Skeletal muscle satellite cell (primary cell): ENCODE measurements around the gene WWOX.

Source experiments
- H3K27me3 ChIP-seq: 2 replicates; pipeline ENCODE4 v1.7.0; 2013; ENCODE audit warnings: low read length; ENCODE audit not compliant: control insufficient read depth, insufficient read depth
- H3K36me3 ChIP-seq: 2 replicates; pipeline ENCODE4 v1.7.0; 2013; ENCODE audit warnings: mild to moderate bottlenecking, control low read depth, low read length; ENCODE audit not compliant: insufficient read depth
- H3K4me1 ChIP-seq: 2 replicates; pipeline ENCODE4 v1.7.0; 2013; ENCODE audit warnings: low read length; ENCODE audit not compliant: control insufficient read depth, insufficient read depth
- H3K4me2 ChIP-seq: 2 replicates; pipeline ENCODE4 v1.7.0; 2013; ENCODE audit warnings: mild to moderate bottlenecking, low read length
- H3K4me3 ChIP-seq: 2 replicates; pipeline ENCODE4 v1.7.0; 2013; ENCODE audit warnings: low read length
- H3K9ac ChIP-seq: 2 replicates; pipeline ENCODE4 v1.7.0; 2013; ENCODE audit warnings: mild to moderate bottlenecking, low read depth, low read length, moderate library complexity
- H3K9me3 ChIP-seq: replicated peaks from 2 replicates; pipeline ENCODE4 v1.7.0; 2013; ENCODE audit warnings: mild to moderate bottlenecking, control low read depth, low read length

The WWOX gene

DNA sequence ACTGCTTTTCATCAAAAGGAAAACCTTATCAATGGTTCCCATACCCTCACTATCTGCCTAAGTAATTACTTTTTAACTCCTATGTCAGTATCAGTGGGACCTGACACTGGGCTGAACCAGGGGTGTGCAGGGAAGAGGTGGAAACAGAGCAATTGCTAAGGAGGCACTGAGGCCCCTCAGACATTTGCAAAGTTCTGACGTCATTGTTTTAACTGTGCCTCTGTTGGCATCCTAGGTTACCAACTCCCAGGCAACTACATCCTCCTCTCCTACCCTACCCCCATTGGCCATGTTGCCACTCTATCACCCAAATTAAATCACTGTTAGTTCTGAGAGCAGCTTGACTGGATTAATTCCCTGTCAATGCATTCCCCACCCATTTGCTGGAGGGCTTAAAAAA, 8.0 kb upstream of the WWOX start:
- Histone ChIP-seq H3K9ac (no peak overlapping the region), H3K9me3 (no peaks in the 10 kb centered on the region), H3K4me3 (no peak overlapping the region), H3K4me2 (no peak overlapping the region), H3K36me3 (no peaks in the 10 kb centered on the region), H3K27me3 (peaks cover 3% of the 10 kb centered on the region), H3K4me1 (no peaks in the 10 kb centered on the region)

DNA sequence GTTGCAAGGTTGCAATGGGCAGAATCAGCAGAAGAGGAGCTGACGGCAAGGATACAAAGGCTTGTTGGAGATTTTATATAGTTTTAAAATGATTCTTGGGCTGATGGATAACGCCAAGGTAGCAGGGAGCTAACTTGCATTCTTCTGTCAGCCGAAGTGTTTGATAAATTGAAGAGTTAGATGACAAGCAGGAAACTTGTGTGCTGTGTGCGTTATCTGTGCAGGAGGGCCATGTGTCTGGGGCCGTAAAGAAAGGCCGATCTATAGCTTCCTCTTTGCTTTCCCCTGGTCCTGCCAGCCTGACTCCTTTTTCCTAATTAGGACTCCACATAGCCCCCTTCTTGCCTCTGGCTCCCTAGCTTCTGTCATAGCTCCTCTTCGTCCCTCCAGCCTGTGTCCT, 6.7 kb upstream of the WWOX start:
- no peaks in the 10 kb centered on the region for H3K9me3 ChIP-seq
- H3K27me3 ChIP-seq: peaks cover 3% of the 10 kb centered on the region
- no peak overlapping the region for H3K9ac ChIP-seq
- no peaks in the 10 kb centered on the region for H3K4me1 ChIP-seq
- H3K36me3 ChIP-seq: no peaks in the 10 kb centered on the region
- no peak overlapping the region for H3K4me2 ChIP-seq
- no peak overlapping the region for H3K4me3 ChIP-seq

GRCh38 chr16:78094166-78094565, 5.3 kb upstream of the WWOX start:
- peaks cover 3% of the 10 kb centered on the region for H3K27me3 ChIP-seq
- no peak overlapping the region for H3K4me2 ChIP-seq
- no peak overlapping the region for H3K4me3 ChIP-seq
- H3K9ac ChIP-seq: no peak overlapping the region
- no peaks in the 10 kb centered on the region for H3K4me1 ChIP-seq
- H3K9me3 ChIP-seq: no peaks in the 10 kb centered on the region
- no peaks in the 10 kb centered on the region for H3K36me3 ChIP-seq

DNA sequence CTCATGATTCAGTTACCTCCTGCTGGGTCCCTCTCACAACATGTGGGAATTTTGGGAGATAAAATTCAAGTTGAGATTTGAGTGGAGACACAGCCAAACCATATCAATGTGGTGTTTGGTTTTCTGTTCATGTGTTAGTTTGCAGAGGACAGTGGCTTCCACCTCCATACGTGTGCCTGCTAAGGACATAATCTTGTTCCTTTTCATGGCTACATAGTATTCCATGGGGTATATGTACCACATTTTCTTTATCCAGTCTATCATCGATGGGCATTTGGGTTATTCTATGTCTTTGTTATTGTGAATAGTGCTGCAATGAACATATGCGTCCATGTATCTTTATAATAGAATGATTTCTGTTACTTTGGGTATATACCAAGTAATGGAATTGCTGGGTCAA, 4.5 kb upstream of the WWOX start:
- Histone ChIP-seq H3K4me2 (no peak overlapping the region), H3K36me3 (no peaks in the 10 kb centered on the region), H3K9me3 (no peaks in the 10 kb centered on the region), H3K4me1 (peaks cover under 1% of the 10 kb centered on the region), H3K9ac (no peak overlapping the region), H3K27me3 (peaks cover 3% of the 10 kb centered on the region), H3K4me3 (no peak overlapping the region)

DNA sequence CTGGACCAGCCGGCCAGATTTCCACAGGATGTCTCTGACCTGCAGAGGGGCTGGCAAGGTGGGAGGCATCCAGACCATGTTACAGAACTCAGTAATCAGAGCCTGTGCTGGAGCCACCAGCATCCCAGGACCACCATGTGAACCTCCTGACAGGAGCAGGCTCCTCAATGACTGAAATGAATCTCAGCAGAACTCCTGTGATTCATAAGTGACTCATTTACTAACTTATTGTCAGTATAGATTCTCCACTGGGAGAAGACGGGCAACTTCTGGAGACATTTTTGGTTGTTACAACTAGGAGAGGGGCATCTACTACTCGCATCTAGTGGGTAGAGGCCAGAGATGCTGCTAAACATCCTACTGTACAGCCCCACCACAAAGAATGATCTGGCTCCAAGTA, 3.1 kb upstream of the WWOX start:
- Histone ChIP-seq H3K36me3 (no peaks in the 10 kb centered on the region), H3K4me2 (no peak overlapping the region), H3K9me3 (no peaks in the 10 kb centered on the region), H3K4me1 (peaks cover 6% of the 10 kb centered on the region), H3K9ac (no peak overlapping the region), H3K4me3 (no peak overlapping the region), H3K27me3 (peaks cover 3% of the 10 kb centered on the region)

- no peak overlapping the region for H3K9ac ChIP-seq
- H3K4me3 ChIP-seq: no peak overlapping the region
- H3K27me3 ChIP-seq: peaks cover 3% of the 10 kb centered on the region
- no peaks in the 10 kb centered on the region for H3K9me3 ChIP-seq
- no peaks in the 10 kb centered on the region for H3K36me3 ChIP-seq
- H3K4me1 ChIP-seq: peaks cover 6% of the 10 kb centered on the region
- H3K4me2 ChIP-seq: no peak overlapping the region
These were observed 1.9 kb upstream of the WWOX start for GRCh38 chr16:78097548-78097947.

- Histone ChIP-seq H3K4me3 (no peak overlapping the region), H3K4me2 (no peak overlapping the region), H3K9me3 (no peaks in the 10 kb centered on the region), H3K9ac (no peak overlapping the region), H3K27me3 (peaks cover 3% of the 10 kb centered on the region), H3K36me3 (no peaks in the 10 kb centered on the region), H3K4me1 (peaks cover 6% of the 10 kb centered on the region)
These were observed 1.4 kb upstream of the WWOX start for GRCh38 chr16:78098087-78098486.

- H3K9me3 ChIP-seq: no peaks in the 10 kb centered on the region
- peak overlapping the region; percentile 93 for H3K4me3 ChIP-seq
- peak overlapping the region; percentile 94 for H3K4me2 ChIP-seq
- H3K4me1 ChIP-seq: peaks cover 6% of the 10 kb centered on the region
- no peaks in the 10 kb centered on the region for H3K36me3 ChIP-seq
- H3K9ac ChIP-seq: peak overlapping the region; percentile 87
- H3K27me3 ChIP-seq: peaks cover 3% of the 10 kb centered on the region
These were observed 721 bp upstream of the WWOX start for GRCh38 chr16:78098595-78099270.

GRCh38 chr16:78100112-78100467, 636 bp downstream of the WWOX start:
- Histone ChIP-seq H3K4me1 (peaks cover 6% of the 10 kb centered on the region), H3K36me3 (no peaks in the 10 kb centered on the region), H3K9ac (peak overlapping the region; percentile 87), H3K4me3 (peak overlapping the region; percentile 93), H3K9me3 (no peaks in the 10 kb centered on the region), H3K4me2 (peak overlapping the region; percentile 94), H3K27me3 (no peaks in the 10 kb centered on the region)

DNA sequence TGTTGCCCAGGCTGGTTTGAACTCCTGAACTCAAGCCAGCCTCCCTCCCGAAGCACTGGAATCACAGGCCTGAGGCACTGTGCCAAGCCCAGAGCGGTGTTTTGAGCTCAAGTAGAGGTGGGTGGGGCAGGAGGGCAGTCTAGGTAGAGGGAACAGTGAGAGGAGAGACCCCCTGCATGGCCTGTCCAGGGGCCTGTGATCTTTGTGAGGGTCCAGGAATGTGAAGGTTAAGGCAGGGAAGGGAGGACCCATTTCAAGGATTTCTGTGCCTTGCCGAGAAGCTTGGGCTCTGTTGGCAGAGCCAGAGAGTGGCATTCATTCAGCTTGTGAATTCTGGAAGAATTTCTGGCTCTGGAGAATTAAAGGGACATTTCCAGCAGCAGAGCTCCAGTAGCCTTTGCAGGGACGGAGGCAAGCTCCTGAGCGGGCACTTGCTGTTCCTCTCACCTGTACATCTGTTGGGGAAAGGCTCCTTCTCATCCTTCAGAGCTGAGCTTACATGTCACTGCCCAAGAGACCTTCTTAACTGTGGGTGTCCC, 2.7 kb downstream of the WWOX start:
- no peak overlapping the region for H3K4me3 ChIP-seq
- no peak overlapping the region for H3K9ac ChIP-seq
- no peaks in the 10 kb centered on the region for H3K36me3 ChIP-seq
- no peaks in the 10 kb centered on the region for H3K9me3 ChIP-seq
- H3K4me2 ChIP-seq: no peak overlapping the region
- H3K4me1 ChIP-seq: peaks cover 6% of the 10 kb centered on the region
- no peaks in the 10 kb centered on the region for H3K27me3 ChIP-seq

DNA sequence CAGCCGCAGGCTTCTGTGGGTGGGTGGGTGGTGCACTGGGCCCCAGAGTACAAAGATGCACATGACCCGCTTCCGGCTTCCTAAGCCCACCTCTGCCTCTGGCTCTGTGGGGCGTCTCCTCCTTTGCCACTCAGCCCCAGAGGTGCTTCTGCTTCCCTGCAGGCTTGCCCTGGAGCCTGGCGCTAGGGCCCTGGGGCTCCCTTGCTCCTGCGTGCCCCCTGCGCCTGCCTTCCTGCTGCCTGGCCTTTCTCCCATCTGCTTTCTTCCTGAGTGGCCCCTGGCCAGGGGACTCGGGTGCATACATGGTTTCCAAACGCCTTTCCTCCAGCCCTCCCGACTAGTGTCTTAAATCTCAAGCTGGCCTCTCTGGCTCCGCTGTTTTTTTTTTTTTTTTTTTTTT, 3.4 kb downstream of the WWOX start:
- no peak overlapping the region for H3K4me3 ChIP-seq
- H3K27me3 ChIP-seq: no peaks in the 10 kb centered on the region
- no peak overlapping the region for H3K4me2 ChIP-seq
- no peaks in the 10 kb centered on the region for H3K36me3 ChIP-seq
- H3K9ac ChIP-seq: no peak overlapping the region
- peaks cover 6% of the 10 kb centered on the region for H3K4me1 ChIP-seq
- H3K9me3 ChIP-seq: no peaks in the 10 kb centered on the region

DNA sequence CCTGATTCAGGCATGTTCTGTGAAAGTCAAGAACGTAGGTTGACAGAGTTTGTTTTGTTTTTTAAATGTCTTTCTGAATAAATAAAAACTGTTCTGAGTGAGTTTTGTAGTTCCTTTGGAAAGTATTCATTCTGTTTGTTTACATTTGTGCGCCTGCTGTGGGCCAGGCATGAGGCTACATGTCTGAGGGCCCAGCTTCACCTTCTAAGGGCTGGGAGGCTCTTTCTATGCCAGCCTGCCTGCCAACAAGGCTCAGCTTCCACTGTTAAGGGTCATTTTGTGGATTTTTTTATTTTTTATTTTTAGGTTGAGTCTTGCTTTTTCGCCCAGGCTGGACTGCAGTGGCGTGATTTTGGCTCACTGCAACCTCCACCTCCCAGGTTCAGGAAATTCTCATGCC, 6.1 kb downstream of the WWOX start:
- H3K36me3 ChIP-seq: no peaks in the 10 kb centered on the region
- no peaks in the 10 kb centered on the region for H3K9me3 ChIP-seq
- no peak overlapping the region for H3K4me2 ChIP-seq
- H3K4me3 ChIP-seq: no peak overlapping the region
- H3K27me3 ChIP-seq: no peaks in the 10 kb centered on the region
- peaks cover under 1% of the 10 kb centered on the region for H3K4me1 ChIP-seq
- no peak overlapping the region for H3K9ac ChIP-seq
